TTC549 (cell line): Measurements from ENCODE around the gene TEX13C.
"Not testable (repeated sequence)": the region's sequence is repeated elsewhere in the genome, so short reads cannot be mapped to it uniquely, and the experiment has no call there.

Experiments
- FAIRE-seq: peaks from 2 replicates; lab custom pipeline; 2012; peaks lifted over from hg19 to GRCh38; lab: Jason Lieb, UNC

TEX13C gene

DNA sequence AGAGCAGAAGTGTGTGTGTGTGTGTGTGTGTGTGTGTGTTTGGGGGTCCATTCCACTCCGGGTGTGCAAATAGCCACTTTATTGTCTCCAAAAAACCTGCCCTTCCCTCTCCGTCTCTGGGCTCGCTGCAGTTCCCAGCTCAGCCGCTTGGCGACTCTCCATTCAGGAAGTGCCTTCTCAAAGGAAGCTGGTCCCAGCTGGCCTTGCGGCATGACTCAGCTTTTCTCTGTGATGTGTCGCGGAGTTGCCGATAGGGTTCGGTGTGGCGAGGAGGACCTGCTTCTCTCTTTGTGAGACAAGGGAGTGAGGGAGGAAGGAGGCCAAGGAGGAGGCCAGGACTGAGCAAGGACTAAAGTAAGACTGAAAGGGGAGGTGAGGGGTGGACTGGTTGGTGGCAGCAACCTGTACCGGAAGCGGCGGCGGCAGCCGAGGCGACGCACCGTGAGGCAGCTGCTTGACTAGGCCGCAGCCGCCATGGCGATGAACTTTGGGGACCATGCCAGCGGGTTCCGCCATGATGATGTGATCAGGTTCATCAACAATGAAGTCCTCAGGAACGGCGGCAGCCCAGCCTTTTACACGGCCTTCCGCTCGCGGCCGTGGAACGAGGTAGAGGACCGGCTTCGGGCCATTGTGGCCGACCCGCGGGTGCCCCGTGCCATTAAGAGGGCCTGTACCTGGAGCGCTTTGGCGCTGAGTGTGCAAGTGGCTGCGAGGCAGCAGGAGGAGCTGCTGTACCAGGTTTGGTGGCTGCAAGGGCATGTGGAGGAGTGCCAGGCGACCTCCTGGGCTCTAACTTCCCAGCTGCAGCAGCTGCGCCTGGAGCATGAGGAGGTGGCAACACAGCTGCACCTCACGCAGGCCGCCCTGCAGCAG is at the start of gene TEX13C:
Gene TEX13C, plus strand, starts transcription at position 226 of the 876 bp plus-strand sequence. Its CDS starts 249 bp downstream, at position 475.
- no peak for FAIRE-seq

- FAIRE-seq, result no peak
Measured at GRCh38 chrX:125287282-125287681, 32.4 kb upstream of the TEX13C start.

- no peak for FAIRE-seq
Measured at GRCh38 chrX:125288343-125288742, 31.3 kb upstream of the TEX13C start.

DNA sequence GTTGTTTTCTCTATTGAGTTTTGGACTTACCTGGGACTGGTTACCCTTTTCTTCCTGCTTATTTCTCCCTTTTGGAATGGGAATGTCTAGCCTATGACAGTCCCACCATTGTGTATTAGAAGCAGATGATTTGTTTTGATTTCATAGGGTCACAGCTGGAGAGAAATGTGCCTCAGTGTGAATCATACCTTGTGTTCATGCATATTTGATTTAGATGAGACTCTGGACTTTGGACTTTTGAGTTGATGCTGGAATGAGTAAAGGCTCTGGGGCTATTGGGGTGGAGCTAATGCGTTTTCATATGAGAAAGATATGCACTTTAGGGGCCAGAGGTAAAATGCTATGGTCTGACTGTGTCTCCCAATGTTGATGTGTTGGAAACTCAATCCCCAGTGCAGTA is 30.5 kb upstream of the TEX13C start:
- FAIRE-seq, result no peak

- FAIRE-seq, result no peak
Measured at GRCh38 chrX:125289920-125290319, 29.8 kb upstream of the TEX13C start.

DNA sequence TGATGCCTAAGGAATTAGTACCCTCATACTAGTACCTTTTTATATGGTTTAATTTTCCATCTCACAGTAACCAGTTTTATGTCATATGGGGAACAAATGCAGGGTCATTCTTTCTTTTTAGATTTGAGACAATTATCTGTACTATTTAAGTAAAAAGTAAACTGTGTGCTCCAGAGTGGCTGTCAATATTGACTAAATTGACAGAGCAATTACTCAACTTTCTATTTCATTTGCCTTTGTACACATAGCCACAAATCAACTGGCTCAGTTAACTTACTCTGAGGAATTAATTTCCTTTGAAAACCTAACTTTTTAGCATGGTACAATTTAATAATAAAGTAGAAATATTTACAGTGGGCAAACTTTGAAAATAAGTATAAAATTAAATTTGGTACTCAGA is 28.5 kb upstream of the TEX13C start:
- FAIRE-seq, result no peak

DNA sequence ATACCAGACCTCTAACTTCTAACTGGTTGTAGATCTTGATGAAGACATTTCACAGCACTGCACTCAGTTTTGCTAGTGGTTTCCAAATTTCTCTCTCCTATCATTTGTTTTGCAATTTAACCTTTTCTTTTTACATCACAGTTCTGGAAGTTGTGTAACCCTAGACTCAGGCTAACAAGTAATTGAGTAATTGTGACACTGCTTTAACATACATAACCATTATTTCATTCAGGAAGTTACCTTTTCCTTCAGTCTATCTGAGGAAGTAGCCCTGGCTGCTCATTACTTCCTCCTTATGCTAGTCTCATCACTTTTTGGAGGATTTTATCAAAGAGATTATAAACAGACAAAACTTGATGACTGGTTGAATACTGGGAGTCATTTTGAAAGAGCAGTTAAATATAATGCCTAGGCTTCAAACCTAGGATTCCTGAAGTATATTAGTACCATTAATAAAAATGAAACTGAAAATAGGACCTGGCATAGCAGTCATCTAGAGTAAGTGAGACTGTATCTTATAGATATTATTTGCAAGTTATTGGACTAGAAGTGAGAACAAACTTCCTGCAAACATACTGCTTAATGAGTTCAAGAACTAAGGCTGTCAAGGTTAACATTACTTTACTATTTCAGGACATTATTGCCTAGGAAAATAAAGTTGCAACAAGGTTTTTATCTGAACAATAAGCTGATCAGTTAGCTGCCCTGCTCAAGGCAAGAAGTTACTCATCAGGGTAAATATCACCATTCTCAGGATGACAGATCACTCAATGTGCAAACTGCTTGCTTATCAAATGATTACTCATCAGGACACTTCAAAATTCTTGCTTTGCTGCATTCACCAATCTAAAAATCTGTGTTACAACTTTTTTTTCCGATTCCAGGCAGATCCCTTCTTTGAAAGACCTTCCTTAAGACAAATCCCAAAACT is 25.6 kb upstream of the TEX13C start:
- FAIRE-seq, result no peak

- no peak for FAIRE-seq
Measured at GRCh38 chrX:125295337-125295736, 24.3 kb upstream of the TEX13C start.

DNA sequence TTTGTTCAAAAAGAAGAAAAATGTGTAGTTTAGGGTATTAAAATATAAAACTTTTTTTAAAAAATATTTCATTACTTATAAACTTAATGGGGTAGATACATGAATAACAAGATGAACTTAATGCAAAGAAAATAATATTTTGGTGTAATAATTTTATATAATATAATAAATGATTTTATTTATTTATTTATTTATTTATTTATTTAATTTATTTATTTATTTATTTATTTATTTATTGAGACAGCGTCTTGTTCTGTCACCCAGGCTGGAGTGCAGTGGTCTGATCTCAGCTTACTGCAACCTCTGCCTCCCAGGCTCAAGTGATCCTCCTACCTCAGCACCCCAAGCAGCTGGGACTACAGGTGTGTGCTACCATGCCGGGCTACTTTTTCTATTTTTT is 20.8 kb upstream of the TEX13C start:
- no peak for FAIRE-seq

GRCh38 chrX:125306335-125306866 is 13.3 kb upstream of the TEX13C start:
- FAIRE-seq, result no peak

DNA sequence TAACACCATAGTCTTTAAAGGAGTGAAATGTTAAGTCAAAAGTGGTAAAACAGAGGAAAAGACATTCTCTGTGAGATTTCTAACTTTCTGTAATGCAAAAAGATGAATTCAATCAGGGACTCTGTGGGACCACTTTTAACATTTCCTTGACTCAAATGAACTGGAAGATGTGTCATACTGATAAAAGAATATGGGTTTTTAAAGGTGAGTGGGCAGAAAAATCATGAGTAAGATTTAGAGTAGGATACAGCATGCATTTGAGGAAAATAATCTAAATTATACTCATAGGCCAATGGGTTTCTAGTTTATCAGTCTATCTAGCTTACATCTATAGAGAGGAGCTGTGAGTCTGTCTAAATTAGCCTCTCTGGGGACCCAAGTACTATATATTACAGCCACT is 11.0 kb upstream of the TEX13C start:
- FAIRE-seq, result no peak

GRCh38 chrX:125319166-125319565 is 505 bp upstream of the TEX13C start:
- not testable (repeated sequence) for FAIRE-seq

GRCh38 chrX:125322431-125322830 is 2.8 kb downstream of the TEX13C start:
- FAIRE-seq, result no peak

- FAIRE-seq, result no peak
Measured at GRCh38 chrX:125326599-125326998, 6.9 kb downstream of the TEX13C start.

GRCh38 chrX:125327891-125328290 is 8.2 kb downstream of the TEX13C start:
- no peak for FAIRE-seq

GRCh38 chrX:125333583-125333982 is 13.9 kb downstream of the TEX13C start:
- no peak for FAIRE-seq

DNA sequence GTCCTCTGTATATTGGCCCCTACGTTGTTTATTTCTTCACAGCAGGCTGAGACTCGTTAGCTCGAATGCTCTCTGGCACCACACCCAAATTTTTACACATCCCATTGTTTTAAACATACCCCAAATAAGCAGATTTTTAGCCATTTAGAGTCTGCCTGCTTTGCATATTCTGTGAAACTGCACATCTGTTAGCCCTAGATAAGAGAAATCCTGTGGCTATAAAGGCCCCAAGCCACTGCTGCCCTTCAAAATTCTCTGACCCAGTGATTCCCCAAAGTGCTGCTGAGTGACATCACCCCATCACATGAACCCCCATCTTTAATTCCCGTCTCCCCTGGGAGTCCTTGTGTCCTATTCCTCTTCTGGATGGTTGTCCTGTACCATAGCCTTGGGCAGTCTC is 20.8 kb downstream of the TEX13C start:
- no peak for FAIRE-seq

DNA sequence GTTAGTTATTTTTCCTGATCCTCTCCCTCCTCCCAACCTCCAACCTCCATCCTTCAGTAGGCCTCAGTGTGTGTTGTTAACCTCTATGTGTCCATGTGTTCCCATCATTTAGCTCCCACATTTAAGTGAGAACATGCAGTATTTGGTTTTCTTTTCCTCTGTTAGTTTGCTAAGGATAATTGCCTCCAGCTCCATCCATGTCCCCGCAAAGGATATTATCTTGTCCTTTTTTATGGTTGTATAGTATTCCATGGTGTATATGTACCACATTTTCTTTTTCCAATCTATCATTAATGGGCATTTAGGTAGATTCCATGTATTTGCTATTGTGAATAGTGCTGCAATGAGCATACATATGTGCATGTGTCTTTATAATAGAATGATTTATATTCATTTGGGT is 54.5 kb downstream of the TEX13C start:
- FAIRE-seq, result no peak
